Testis (tissue), 3 donors: Measurements from ENCODE around the gene HTT. TPM values are rescaled to one million over a fixed set of nuclear protein-coding genes. Genes with fewer than 3 reads are reported as not detected.

Source experiments
- DNase-seq: peaks from one replicate; pipeline ENCODE4 v3.0.0-alpha.2; 2019
- H3K27ac ChIP-seq, 2 donors: fragments of 200-600 bp; sonication (generic); one replicate each; pipeline ENCODE4 v1.5.1; 2019
- H3K27me3 ChIP-seq: fragments of 200-600 bp; sonication (generic); one replicate; pipeline ENCODE4 v1.5.1; 2019
- H3K36me3 ChIP-seq: fragments of 200-600 bp; sonication (generic); one replicate; pipeline ENCODE4 v1.5.1; 2017; ENCODE audit warnings: low read depth; ENCODE audit errors: missing control alignments
- H3K4me1 ChIP-seq: fragments of 200-600 bp; sonication (generic); one replicate; pipeline ENCODE4 v1.5.1; 2019
- H3K4me3 ChIP-seq, 2 donors: fragments of 200-600 bp; sonication (generic); one replicate each; pipeline ENCODE4 v1.5.1; 2017 to 2019
- H3K9me3 ChIP-seq: fragments of 200-600 bp; sonication (generic); one replicate; pipeline ENCODE4 v1.5.1; 2017
- POLR2A ChIP-seq: fragments of 450-650 bp; IDR thresholded peaks from one replicate; pipeline ENCODE4 v1.6.1; 2017; ENCODE audit warnings: antibody characterized with exemption, mild to moderate bottlenecking, moderate library complexity
- WGBS, 2 donors: methylation state at CpG; one replicate each; pipeline ENCODE4 v1.1.5; 2018; 5-methylcytosine and 5-hydroxymethylcytosine counted together
- intact Hi-C: fragments of 100-400 bp; cut with DNase I; formaldehyde crosslinking; loops from one replicate; pipeline ENCODE4 v1.15.1; 2023; ENCODE audit warnings: low total_unique reads
- polyA plus RNA-seq: library from polyadenylated mRNA; stranded (reverse); fragments of 350-450 nt; fragmentation: Illumina TruSeq; extraction: RNeasy Lipid Tissue Mini Kit (QIAGEN cat#74804); gene quantifications from one replicate; pipeline ENCODE4 v1.2.3, GENCODE V29; 2014; ENCODE audit warnings: low read depth, low replicate concordance; ENCODE audit not compliant: insufficient read depth
- total RNA-seq, 2 donors: library from RNA; depleted of rRNA; stranded (reverse); fragments of >200 nt; gene quantifications; one replicate each; pipeline ENCODE4 v1.2.3, GENCODE V29; 2016
- TF ChIP-seq, protein P1 (sequence below), 3 experiments: fragments of 450-650 bp in 2 of 3; fragments of 200-600 bp in 1 of 3; sonication (generic) in 1 of 3; IDR thresholded peaks; one replicate each; pipeline ENCODE4 v1.5.1; 2016 to 2019; ENCODE audit warnings: antibody characterized with exemption in 3 of 3, mild to moderate bottlenecking in 2 of 3, moderate library complexity in 1 of 3

HTT gene
- total and polyA plus RNA-seq, 3 donors from 2014 or later, result 45.2 to 168 (median 146) TPM

DNA sequence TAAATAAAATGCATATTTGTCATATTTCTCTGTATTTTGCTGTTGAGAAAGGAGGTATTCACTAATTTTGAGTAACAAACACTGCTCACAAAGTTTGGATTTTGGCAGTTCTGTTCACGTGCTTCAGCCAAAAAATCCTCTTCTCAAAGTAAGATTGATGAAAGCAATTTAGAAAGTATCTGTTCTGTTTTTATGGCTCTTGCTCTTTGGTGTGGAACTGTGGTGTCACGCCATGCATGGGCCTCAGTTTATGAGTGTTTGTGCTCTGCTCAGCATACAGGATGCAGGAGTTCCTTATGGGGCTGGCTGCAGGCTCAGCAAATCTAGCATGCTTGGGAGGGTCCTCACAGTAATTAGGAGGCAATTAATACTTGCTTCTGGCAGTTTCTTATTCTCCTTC, 3.3 kb downstream of the HTT start:
- no peaks in the 10 kb centered on the region for H3K36me3 ChIP-seq
- H3K9me3 ChIP-seq, result no peaks in the 10 kb centered on the region
- H3K27me3 ChIP-seq, result no peaks in the 10 kb centered on the region
- no peak for TF ChIP-seq POLR2A
- TF ChIP-seq, protein P1, sequence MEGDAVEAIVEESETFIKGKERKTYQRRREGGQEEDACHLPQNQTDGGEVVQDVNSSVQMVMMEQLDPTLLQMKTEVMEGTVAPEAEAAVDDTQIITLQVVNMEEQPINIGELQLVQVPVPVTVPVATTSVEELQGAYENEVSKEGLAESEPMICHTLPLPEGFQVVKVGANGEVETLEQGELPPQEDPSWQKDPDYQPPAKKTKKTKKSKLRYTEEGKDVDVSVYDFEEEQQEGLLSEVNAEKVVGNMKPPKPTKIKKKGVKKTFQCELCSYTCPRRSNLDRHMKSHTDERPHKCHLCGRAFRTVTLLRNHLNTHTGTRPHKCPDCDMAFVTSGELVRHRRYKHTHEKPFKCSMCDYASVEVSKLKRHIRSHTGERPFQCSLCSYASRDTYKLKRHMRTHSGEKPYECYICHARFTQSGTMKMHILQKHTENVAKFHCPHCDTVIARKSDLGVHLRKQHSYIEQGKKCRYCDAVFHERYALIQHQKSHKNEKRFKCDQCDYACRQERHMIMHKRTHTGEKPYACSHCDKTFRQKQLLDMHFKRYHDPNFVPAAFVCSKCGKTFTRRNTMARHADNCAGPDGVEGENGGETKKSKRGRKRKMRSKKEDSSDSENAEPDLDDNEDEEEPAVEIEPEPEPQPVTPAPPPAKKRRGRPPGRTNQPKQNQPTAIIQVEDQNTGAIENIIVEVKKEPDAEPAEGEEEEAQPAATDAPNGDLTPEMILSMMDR (IDR thresholded peaks at IDR 0.05), result no peak
- no peak overlapping the region for H3K27ac ChIP-seq
- intact Hi-C loops, result no loop called here
- DNase-seq, result no peak
- WGBS, 2 donors, result 58 to 78% methylated on average over 2 of the region's 2 CpGs
- no peak overlapping the region for H3K4me3 ChIP-seq
- peaks cover 18% of the 10 kb centered on the region for H3K4me1 ChIP-seq

DNA sequence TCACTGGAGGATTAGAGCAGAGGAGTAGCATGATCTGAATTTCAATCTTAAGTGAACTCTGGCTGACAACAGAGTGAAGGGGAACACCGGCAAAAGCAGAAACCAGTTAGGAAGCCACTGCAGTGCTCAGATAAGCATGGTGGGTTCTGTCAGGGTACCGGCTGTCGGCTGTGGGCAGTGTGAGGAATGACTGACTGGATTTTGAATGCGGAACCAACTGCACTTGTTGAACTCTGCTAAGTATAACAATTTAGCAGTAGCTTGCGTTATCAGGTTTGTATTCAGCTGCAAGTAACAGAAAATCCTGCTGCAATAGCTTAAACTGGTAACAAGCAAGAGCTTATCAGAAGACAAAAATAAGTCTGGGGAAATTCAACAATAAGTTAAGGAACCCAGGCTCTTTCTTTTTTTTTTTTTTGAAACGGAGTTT, 5.2 kb downstream of the HTT start:
- H3K4me1 ChIP-seq, result peaks cover 12% of the 10 kb centered on the region
- H3K27me3 ChIP-seq, result no peaks in the 10 kb centered on the region
- H3K4me3 ChIP-seq, result no peak overlapping the region
- H3K9me3 ChIP-seq, result no peaks in the 10 kb centered on the region
- no peaks in the 10 kb centered on the region for H3K36me3 ChIP-seq
- TF ChIP-seq, protein P1 (IDR thresholded peaks at IDR 0.05), result no peak
- no peak for TF ChIP-seq POLR2A
- intact Hi-C loops, result no loop called here
- peak overlapping the region in 1 of 2 donors; percentile 63 for H3K27ac ChIP-seq
- no peak for DNase-seq
- 67 to 71% methylated on average over 6 of the region's 6 CpGs for WGBS, 2 donors

DNA sequence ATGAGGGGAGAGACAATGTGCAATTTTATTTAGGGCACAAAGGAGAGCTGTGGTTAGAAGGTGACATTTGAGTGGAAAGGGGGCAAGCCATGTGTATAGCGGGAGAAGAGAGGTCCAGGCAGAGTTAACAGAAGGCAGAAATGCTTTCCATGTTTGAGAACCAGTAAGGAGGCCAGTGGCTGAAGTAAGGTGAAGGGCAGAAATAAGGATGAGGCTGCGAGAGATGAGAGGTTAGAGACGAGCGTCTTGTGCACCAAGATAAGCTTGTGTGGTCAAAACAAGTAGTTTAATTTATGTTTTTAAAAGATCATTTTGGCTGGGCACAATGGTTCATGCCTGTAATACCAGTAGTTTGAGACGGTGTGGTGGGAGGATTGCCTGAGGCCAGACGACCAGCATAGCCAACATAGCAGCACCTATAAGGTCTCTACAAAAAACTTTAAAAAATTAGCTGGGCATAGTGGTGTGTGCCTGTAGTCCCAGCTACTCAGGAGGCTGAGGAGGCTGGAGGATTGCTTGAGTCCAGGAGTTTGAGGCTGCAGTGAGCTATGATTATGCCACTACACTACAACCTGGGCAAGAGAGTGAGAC, 8.5 kb downstream of the HTT start:
- H3K4me1 ChIP-seq, result peaks cover 5% of the 10 kb centered on the region
- H3K36me3 ChIP-seq, result no peaks in the 10 kb centered on the region
- no peak overlapping the region for H3K4me3 ChIP-seq
- no peak overlapping the region for H3K27ac ChIP-seq
- TF ChIP-seq POLR2A, result no peak
- TF ChIP-seq, protein P1 (IDR thresholded peaks at IDR 0.05), result no peak
- 63 to 78% methylated on average over 6 of the region's 6 CpGs for WGBS, 2 donors
- H3K27me3 ChIP-seq, result no peaks in the 10 kb centered on the region
- H3K9me3 ChIP-seq, result no peaks in the 10 kb centered on the region
- intact Hi-C loops, result no loop called here
- no peak for DNase-seq

DNA sequence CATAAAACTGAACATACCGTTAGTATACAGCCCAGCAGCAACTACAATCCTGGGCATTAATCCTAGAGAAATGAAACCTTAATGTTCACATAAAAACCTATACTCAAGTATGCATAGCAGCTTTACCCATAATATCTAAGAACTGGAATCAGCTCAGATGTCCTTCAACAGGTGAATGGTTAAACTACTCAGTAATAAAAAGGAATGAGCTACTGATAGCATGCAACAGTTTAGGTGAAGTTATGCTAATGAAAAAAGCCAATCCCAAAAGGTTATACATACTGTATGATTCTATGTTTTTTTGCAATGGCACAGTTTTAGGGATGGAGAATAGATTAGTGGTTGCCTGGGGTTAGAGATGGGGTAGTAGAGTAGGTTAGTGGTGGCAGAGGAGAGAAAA, 9.3 kb downstream of the HTT start:
- no peak for DNase-seq
- no peak overlapping the region for H3K27ac ChIP-seq
- no peak for TF ChIP-seq POLR2A
- TF ChIP-seq, protein P1 (IDR thresholded peaks at IDR 0.05), result no peak
- peaks cover under 1% of the 10 kb centered on the region for H3K4me1 ChIP-seq
- no peaks in the 10 kb centered on the region for H3K9me3 ChIP-seq
- no peak overlapping the region for H3K4me3 ChIP-seq
- H3K36me3 ChIP-seq, result no peaks in the 10 kb centered on the region
- H3K27me3 ChIP-seq, result no peaks in the 10 kb centered on the region
- intact Hi-C loops, result no loop called here
- WGBS, 2 donors, result 0 to 67% methylated on average over 1 of the region's 1 CpG
